Activated naive CD8-positive, alpha-beta T cell treated with anti-CD3 and anti-CD28 coated beads, Interleukin-2, amount 10 ng/mL, durations not matched to agents 7 days and 5 days (primary cell): ENCODE data around the gene RAB7A. TPM values are rescaled to one million over a fixed set of nuclear protein-coding genes. Genes with fewer than 3 reads are reported as not detected.

Experiments used
- ATAC-seq: fragments of 150-1000 bp; cut with Tn5 transposase; one replicate; pipeline ENCODE4 v1.10.0; 2021; ENCODE audit warnings: low read depth, moderate library complexity
- POLR2A ChIA-PET: fragments of 350-600 bp; sonication (Branson Sonifier 250); formaldehyde crosslinking; loops from one replicate; lab custom pipeline; 2021; ENCODE audit warnings: antibody characterized with exemption; lab: Charles Lee
- DNase-seq: peaks from one replicate; pipeline ENCODE4 v3.0.0; 2021
- H3K27ac Mint-ChIP-seq: one replicate; pipeline ENCODE4 v1.8.0; 2022; ENCODE audit warnings: mild to moderate bottlenecking, mixed read lengths
- H3K27me3 Mint-ChIP-seq: one replicate; pipeline ENCODE4 v1.8.0; 2022; ENCODE audit warnings: mild to moderate bottlenecking, moderate library complexity, mixed read lengths
- H3K36me3 Mint-ChIP-seq: one replicate; pipeline ENCODE4 v1.8.0; 2021; ENCODE audit warnings: mild to moderate bottlenecking, mixed read lengths
- H3K4me1 Mint-ChIP-seq: one replicate; pipeline ENCODE4 v1.8.0; 2021; ENCODE audit warnings: mixed read lengths
- H3K4me3 Mint-ChIP-seq: one replicate; pipeline ENCODE4 v1.8.0; 2022; ENCODE audit warnings: mild to moderate bottlenecking, moderate library complexity, mixed read lengths
- H3K9me3 Mint-ChIP-seq: one replicate; pipeline ENCODE4 v1.8.0; 2021; ENCODE audit warnings: mixed read lengths
- total RNA-seq, 2 experiments: library from RNA; stranded (reverse); gene quantifications; one replicate each; pipeline ENCODE4 v1.2.3, GENCODE V29; 2021

RAB7A gene
- total RNA-seq, 2 experiments from 2014 or later = 197 to 199 TPM

GRCh38 chr3:128788268-128788869 is 62.4 kb downstream of the RAB7A start:
- Mint-ChIP-seq H3K9me3 (no peaks in the 10 kb centered on the region), H3K4me1 (peaks cover 65% of the 10 kb centered on the region), H3K4me3 (peak overlapping the region; percentile 92), H3K27ac (peak overlapping the region; percentile 99), H3K36me3 (peaks cover 3% of the 10 kb centered on the region), H3K27me3 (no peaks in the 10 kb centered on the region)
- POLR2A ChIA-PET = interaction anchor here (0.7 to 2.8 kb wide), 15 partner anchors 11 to 462 kb away, joined by 3 to 19 read pairs (median 4); partner anchors contain the start of genes ACAD9 and COPG1
- no peak for DNase-seq
- ATAC-seq = peak; percentile 13

- ATAC-seq (peak; percentile 59), DNase-seq (no peak)
- peak overlapping the region; percentile 44 for H3K4me3 Mint-ChIP-seq
- H3K27me3 Mint-ChIP-seq = no peaks in the 10 kb centered on the region
- POLR2A ChIA-PET = interaction anchor here (0.6 to 2.5 kb wide), 5 partner anchors 10 to 177 kb away, joined by 3 to 14 read pairs (median 4); partner anchors contain the start of gene RPN1
- H3K9me3 Mint-ChIP-seq = no peaks in the 10 kb centered on the region
- H3K36me3 Mint-ChIP-seq = peaks cover 21% of the 10 kb centered on the region
- peak overlapping the region; percentile 84 for H3K27ac Mint-ChIP-seq
- H3K4me1 Mint-ChIP-seq = peaks cover 58% of the 10 kb centered on the region
These were observed 68.2 kb downstream of the RAB7A start for GRCh38 chr3:128794067-128794768.

GRCh38 chr3:128794770-128795649 is 69.0 kb downstream of the RAB7A start:
- peak; percentile 90 for ATAC-seq
- H3K4me3 Mint-ChIP-seq = peak overlapping the region; percentile 44
- H3K4me1 Mint-ChIP-seq = peaks cover 61% of the 10 kb centered on the region
- no peak for DNase-seq
- H3K9me3 Mint-ChIP-seq = no peaks in the 10 kb centered on the region
- peak overlapping the region; percentile 84 for H3K27ac Mint-ChIP-seq
- POLR2A ChIA-PET = interaction anchor here (0.6 to 2.5 kb wide), 5 partner anchors 9 to 177 kb away, joined by 3 to 14 read pairs (median 4); partner anchors contain the start of gene RPN1
- H3K36me3 Mint-ChIP-seq = peaks cover 29% of the 10 kb centered on the region
- H3K27me3 Mint-ChIP-seq = no peaks in the 10 kb centered on the region

- DNase-seq = no peak
- no peaks in the 10 kb centered on the region for H3K9me3 Mint-ChIP-seq
- H3K27me3 Mint-ChIP-seq = no peaks in the 10 kb centered on the region
- H3K27ac Mint-ChIP-seq = peak overlapping the region; percentile 96
- H3K4me1 Mint-ChIP-seq = peaks cover 65% of the 10 kb centered on the region
- H3K36me3 Mint-ChIP-seq = peaks cover 32% of the 10 kb centered on the region
- H3K4me3 Mint-ChIP-seq = peak overlapping the region; percentile 75
- no peak for ATAC-seq
- POLR2A ChIA-PET = interaction anchor here (1.2 to 2.5 kb wide), 6 partner anchors 8 to 182 kb away, joined by 4 to 19 read pairs (median 5); partner anchors contain the start of gene RAB7A
These were observed 73.7 kb downstream of the RAB7A start for GRCh38 chr3:128799653-128800052.

- Mint-ChIP-seq H3K27me3 (no peaks in the 10 kb centered on the region), H3K4me3 (peak overlapping the region; percentile 75), H3K9me3 (no peaks in the 10 kb centered on the region), H3K4me1 (peaks cover 64% of the 10 kb centered on the region), H3K27ac (peak overlapping the region; percentile 96), H3K36me3 (peaks cover 34% of the 10 kb centered on the region)
- ATAC-seq (peak; percentile 19), DNase-seq (no peak)
- POLR2A ChIA-PET = interaction anchor here (0.6 to 2.5 kb wide), 8 partner anchors 9 to 349 kb away, joined by 3 to 19 read pairs (median 4); partner anchors contain the start of genes RAB7A and RPN1
These were observed 74.5 kb downstream of the RAB7A start for GRCh38 chr3:128800241-128801187.

GRCh38 chr3:128801779-128802380 is 75.9 kb downstream of the RAB7A start:
- Mint-ChIP-seq H3K4me1 (peaks cover 72% of the 10 kb centered on the region), H3K27ac (peak overlapping the region; percentile 96), H3K9me3 (no peaks in the 10 kb centered on the region), H3K27me3 (no peaks in the 10 kb centered on the region), H3K4me3 (peak overlapping the region; percentile 75), H3K36me3 (peaks cover 42% of the 10 kb centered on the region)
- DNase-seq (no peak), ATAC-seq (no peak)
- POLR2A ChIA-PET = no interaction called here

- peaks cover 36% of the 10 kb centered on the region for H3K36me3 Mint-ChIP-seq
- H3K27ac Mint-ChIP-seq = peak overlapping the region; percentile 88
- no peaks in the 10 kb centered on the region for H3K27me3 Mint-ChIP-seq
- ATAC-seq = no peak
- H3K4me3 Mint-ChIP-seq = peak overlapping the region; percentile 72
- no peak for DNase-seq
- peaks cover 68% of the 10 kb centered on the region for H3K4me1 Mint-ChIP-seq
- H3K9me3 Mint-ChIP-seq = no peaks in the 10 kb centered on the region
- POLR2A ChIA-PET = interaction anchor here (1.2 to 2.5 kb wide), 7 partner anchors 9 to 186 kb away, joined by 6 to 16 read pairs (median 9); partner anchors contain the start of genes ACAD9 and RPN1
These were observed 77.3 kb downstream of the RAB7A start for GRCh38 chr3:128803307-128803706.

GRCh38 chr3:128804017-128804810 is 78.2 kb downstream of the RAB7A start:
- H3K9me3 Mint-ChIP-seq = no peaks in the 10 kb centered on the region
- H3K27ac Mint-ChIP-seq = peak overlapping the region; percentile 88
- H3K36me3 Mint-ChIP-seq = peaks cover 32% of the 10 kb centered on the region
- DNase-seq (no peak), ATAC-seq (peak; percentile 97)
- H3K4me3 Mint-ChIP-seq = peak overlapping the region; percentile 72
- peaks cover 62% of the 10 kb centered on the region for H3K4me1 Mint-ChIP-seq
- POLR2A ChIA-PET = interaction anchor here (0.7 to 2.5 kb wide), 9 partner anchors 10 to 187 kb away, joined by 3 to 16 read pairs (median 8); partner anchors contain the start of genes ACAD9, RAB7A and RPN1
- no peaks in the 10 kb centered on the region for H3K27me3 Mint-ChIP-seq

GRCh38 chr3:128804811-128805155 is 78.8 kb downstream of the RAB7A start:
- Mint-ChIP-seq H3K4me3 (peak overlapping the region; percentile 72), H3K36me3 (peaks cover 26% of the 10 kb centered on the region), H3K4me1 (peaks cover 56% of the 10 kb centered on the region), H3K9me3 (no peaks in the 10 kb centered on the region), H3K27me3 (no peaks in the 10 kb centered on the region), H3K27ac (peak overlapping the region; percentile 88)
- no peak for DNase-seq
- POLR2A ChIA-PET = interaction anchor here (0.7 to 2.5 kb wide), 9 partner anchors 10 to 187 kb away, joined by 3 to 16 read pairs (median 8); partner anchors contain the start of genes ACAD9, RAB7A and RPN1
- ATAC-seq = no peak

- Mint-ChIP-seq H3K27ac (peak overlapping the region; percentile 88), H3K4me3 (no peak overlapping the region), H3K9me3 (no peaks in the 10 kb centered on the region), H3K4me1 (peaks cover 49% of the 10 kb centered on the region), H3K27me3 (no peaks in the 10 kb centered on the region), H3K36me3 (peaks cover 24% of the 10 kb centered on the region)
- DNase-seq (no peak), ATAC-seq (no peak)
- POLR2A ChIA-PET = interaction anchor here (2.5 kb wide), 1 partner anchor 17 kb away, joined by 16 read pairs; no protein-coding TSS in a partner anchor
These were observed 79.8 kb downstream of the RAB7A start for GRCh38 chr3:128805772-128806171.

- peak overlapping the region; percentile 36 for H3K27ac Mint-ChIP-seq
- peaks cover 23% of the 10 kb centered on the region for H3K36me3 Mint-ChIP-seq
- peaks cover 41% of the 10 kb centered on the region for H3K4me1 Mint-ChIP-seq
- ATAC-seq = no peak
- no peak for DNase-seq
- no peaks in the 10 kb centered on the region for H3K9me3 Mint-ChIP-seq
- POLR2A ChIA-PET = no interaction called here
- no peak overlapping the region for H3K4me3 Mint-ChIP-seq
- no peaks in the 10 kb centered on the region for H3K27me3 Mint-ChIP-seq
These were observed 80.6 kb downstream of the RAB7A start for GRCh38 chr3:128806588-128806987.
